Activated T-cell treated with anti-CD3 and anti-CD28 coated beads for 1 hour (primary cell): ENCODE results near the gene ELMO2.

Experiments
- DNase-seq: peaks from one replicate; pipeline ENCODE4 v3.0.0-alpha.2; 2020; ENCODE audit warnings: low read depth

Gene ELMO2

GRCh38 chr20:46333161-46333991 is 73.0 kb downstream of the ELMO2 start:
- DNase-seq: no peak

GRCh38 chr20:46332373-46333160 is 73.8 kb downstream of the ELMO2 start:
- DNase-seq: no peak

- DNase-seq: no peak
Measured at GRCh38 chr20:46331611-46332361, 74.6 kb downstream of the ELMO2 start.

- no peak for DNase-seq
Measured at GRCh38 chr20:46330831-46331371, 75.5 kb downstream of the ELMO2 start.

GRCh38 chr20:46330072-46330763 is 76.2 kb downstream of the ELMO2 start:
- DNase-seq: no peak

GRCh38 chr20:46328200-46328882 is 78.1 kb downstream of the ELMO2 start:
- DNase-seq: no peak

- no peak for DNase-seq
Measured at GRCh38 chr20:46327557-46327956, 78.9 kb downstream of the ELMO2 start.

GRCh38 chr20:46325789-46326188 is 80.6 kb downstream of the ELMO2 start:
- DNase-seq: no peak

- no peak for DNase-seq
Measured at GRCh38 chr20:46324960-46325703, 81.3 kb downstream of the ELMO2 start.

GRCh38 chr20:46324379-46324778 is 82.0 kb downstream of the ELMO2 start:
- no peak for DNase-seq

- no peak for DNase-seq
Measured at GRCh38 chr20:46323557-46323956, 82.9 kb downstream of the ELMO2 start.

GRCh38 chr20:46322641-46323040 is 83.8 kb downstream of the ELMO2 start:
- DNase-seq: no peak

- DNase-seq: no peak
Measured at GRCh38 chr20:46317685-46318177, 88.7 kb downstream of the ELMO2 start.

- no peak for DNase-seq
Measured at GRCh38 chr20:46316984-46317684, 89.3 kb downstream of the ELMO2 start.
